CD14-positive monocyte (primary cell): Measurements from ENCODE around the gene KCNB1. TPM values are rescaled to one million over a fixed set of nuclear protein-coding genes. Genes with fewer than 3 reads are reported as not detected.

ENCODE experiments used
- DNase-seq, 3 donors: peaks; one replicate each; pipeline ENCODE4 v3.0.0-alpha.2; 2011 to 2022
- H2AFZ ChIP-seq: 2 replicates; pipeline ENCODE4 v1.6.0; 2012; ENCODE audit warnings: mild to moderate bottlenecking, low read depth, low read length, inconsistent platforms; ENCODE audit not compliant: insufficient read depth, poor library complexity, severe bottlenecking
- H3K27ac ChIP-seq, 2 donors: 1 replicate in 1 of 2; 2 replicates in 1 of 2; pipeline ENCODE4 v1.5.1; 2012 to 2013; ENCODE audit warnings: low read length in 2 of 2, control low read depth in 1 of 2, inconsistent platforms in 1 of 2, low read depth in 1 of 2, mild to moderate bottlenecking in 1 of 2
- H3K27me3 ChIP-seq, 2 donors: one replicate each; pipeline versions ENCODE4 v1.6.0 to v1.6.1; 2011 to 2013; ENCODE audit warnings: low read length in 2 of 2; ENCODE audit not compliant: control insufficient read depth in 2 of 2, insufficient read depth in 2 of 2
- H3K36me3 ChIP-seq, 2 donors: replicated peaks in 1 of 2; 1 replicate in 1 of 2; 2 replicates in 1 of 2; pipeline versions ENCODE4 v1.5.1 to v1.6.1; 2012 to 2013; ENCODE audit warnings: low read length in 2 of 2, control low read depth in 1 of 2, inconsistent platforms in 1 of 2, mild to moderate bottlenecking in 1 of 2; ENCODE audit not compliant: insufficient read depth in 2 of 2, control insufficient read depth in 1 of 2
- H3K4me1 ChIP-seq, 2 donors: 1 replicate in 1 of 2; 2 replicates in 1 of 2; pipeline versions ENCODE4 v1.5.1 to v1.6.1; 2012 to 2013; ENCODE audit warnings: low read length in 2 of 2, control low read depth in 1 of 2, inconsistent platforms in 1 of 2, mild to moderate bottlenecking in 1 of 2, moderate library complexity in 1 of 2; ENCODE audit not compliant: insufficient read depth in 2 of 2, control insufficient read depth in 1 of 2
- H3K4me2 ChIP-seq: replicated peaks from 2 replicates; pipeline ENCODE3; 2012; ENCODE audit warnings: low read length, moderate library complexity, mild to moderate bottlenecking; ENCODE audit not compliant: poor library complexity, severe bottlenecking; ENCODE audit errors: extremely low read depth
- H3K4me3 ChIP-seq, 3 experiments: fragments of 200-600 bp in 1 of 3; sonication (generic) in 1 of 3; replicated peaks in 1 of 3; 1 replicate in 2 of 3; 2 replicates in 1 of 3; pipeline ENCODE4 v1.5.1; 2011 to 2013; ENCODE audit warnings: low read length in 3 of 3, mild to moderate bottlenecking in 3 of 3, control low read depth in 2 of 3, low read depth in 2 of 3, inconsistent platforms in 1 of 3, moderate library complexity in 1 of 3
- H3K79me2 ChIP-seq: 2 replicates; pipeline ENCODE4 v1.6.0; 2012; ENCODE audit warnings: mild to moderate bottlenecking, control low read depth, inconsistent platforms, low read length, moderate library complexity; ENCODE audit not compliant: insufficient read depth
- H3K9ac ChIP-seq: 2 replicates; pipeline ENCODE4 v1.6.0; 2017; ENCODE audit warnings: low read length, mild to moderate bottlenecking; ENCODE audit not compliant: insufficient read depth, poor library complexity, severe bottlenecking
- H3K9me3 ChIP-seq, 2 donors: replicated peaks in 1 of 2; 1 replicate in 1 of 2; 2 replicates in 1 of 2; pipeline versions ENCODE4 v1.5.1 to v1.6.1; 2012 to 2013; ENCODE audit warnings: low read length in 2 of 2, control low read depth in 1 of 2; ENCODE audit not compliant: control insufficient read depth in 1 of 2, insufficient read depth in 1 of 2
- H4K20me1 ChIP-seq: 2 replicates; pipeline ENCODE4 v1.6.0; 2012; ENCODE audit warnings: mild to moderate bottlenecking, low read length, control low read depth, moderate library complexity; ENCODE audit not compliant: insufficient read depth
- H3K27ac Mint-ChIP-seq, 7 donors: one replicate each; pipeline ENCODE4 v1.8.0; 2020; ENCODE audit warnings: mild to moderate bottlenecking in 7 of 7, mixed read lengths in 7 of 7, moderate library complexity in 6 of 7, inconsistent platforms in 2 of 7
- H3K27me3 Mint-ChIP-seq, 3 donors: one replicate each; pipeline ENCODE4 v1.8.0; 2021 to 2022; ENCODE audit warnings: low read depth in 3 of 3, mild to moderate bottlenecking in 3 of 3, mixed read lengths in 3 of 3, moderate library complexity in 3 of 3, inconsistent platforms in 1 of 3
- H3K36me3 Mint-ChIP-seq, 2 donors: one replicate each; pipeline ENCODE4 v1.8.0; 2020; ENCODE audit warnings: mixed read lengths in 2 of 2, inconsistent platforms in 1 of 2, mild to moderate bottlenecking in 1 of 2
- H3K4me1 Mint-ChIP-seq: one replicate; pipeline ENCODE4 v1.8.0; 2020; ENCODE audit warnings: mild to moderate bottlenecking, mixed read lengths
- H3K4me3 Mint-ChIP-seq, 2 donors: one replicate each; pipeline ENCODE4 v1.8.0; 2020; ENCODE audit warnings: mild to moderate bottlenecking in 2 of 2, mixed read lengths in 2 of 2, moderate library complexity in 1 of 2
- H3K9me3 Mint-ChIP-seq, 7 donors: one replicate each; pipeline ENCODE4 v1.8.0; 2020 to 2022; ENCODE audit warnings: mixed read lengths in 7 of 7, mild to moderate bottlenecking in 6 of 7, moderate library complexity in 6 of 7, inconsistent platforms in 2 of 7
- WGBS: methylation state at CpG from one replicate; pipeline ENCODE4 v1.1.5; 2013; ENCODE audit warnings: missing lambda C conversion rate; ENCODE audit not compliant: insufficient coverage; 5-methylcytosine and 5-hydroxymethylcytosine counted together
- intact Hi-C, 2 donors: fragments of 100-400 bp; cut with micrococcal nuclease; formaldehyde crosslinking; loops; one replicate each; pipeline versions ENCODE4 v1.15.0 to v1.15.1; 2023
- polyA plus RNA-seq, 3 donors: library from polyadenylated mRNA; depleted of rRNA in 1 of 3; unstranded in 2 of 3; stranded (reverse) in 1 of 3; fragments of 300-500 nt in 2 of 3; fragments of >200 nt in 1 of 3; fragmentation: Illumina TruSeq in 2 of 3; gene quantifications; 1 replicate in 2 of 3; 2 replicates in 1 of 3; pipeline ENCODE4 v1.2.3, GENCODE V29; 2012 to 2021
- TF ChIP-seq, protein P1 (sequence below): fragments of 200-600 bp; IDR thresholded peaks from one replicate; pipeline ENCODE4 v1.8.0; 2022; ENCODE audit warnings: antibody characterized with exemption, mild to moderate bottlenecking

KCNB1 gene
- polyA plus RNA-seq, 3 donors, result not detected

DNA sequence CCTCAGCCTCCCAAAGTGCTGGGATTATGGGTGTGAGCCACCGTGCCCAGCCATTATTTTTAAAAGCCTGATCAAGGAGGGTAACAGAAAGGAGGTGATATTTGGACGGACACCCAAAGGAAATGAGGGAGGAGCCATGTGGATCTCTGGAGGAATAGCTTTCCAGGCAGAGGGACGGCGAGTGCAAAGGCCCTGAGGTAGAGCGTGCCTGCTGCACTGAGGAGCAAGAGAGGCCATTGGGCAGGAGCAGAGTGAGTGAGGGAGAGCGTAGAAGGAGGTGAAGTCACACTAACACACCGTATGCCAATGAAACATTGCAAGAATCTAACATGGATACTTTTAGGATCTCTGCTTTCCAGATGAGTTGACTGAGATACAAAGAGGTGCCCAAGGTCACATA is 145.7 kb downstream of the KCNB1 start:
- H3K9me3 Mint-ChIP-seq, result no peaks in the 10 kb centered on the region
- H4K20me1 ChIP-seq, result no peaks in the 10 kb centered on the region
- no peak overlapping the region for H2AFZ ChIP-seq
- no peaks in the 10 kb centered on the region for H3K36me3 ChIP-seq
- no peak overlapping the region for H3K9ac ChIP-seq
- no peaks in the 10 kb centered on the region for H3K79me2 ChIP-seq
- H3K27ac Mint-ChIP-seq, result no peak overlapping the region
- no peak overlapping the region for H3K4me3 ChIP-seq
- H3K36me3 Mint-ChIP-seq, result no peaks in the 10 kb centered on the region
- H3K27ac ChIP-seq, result no peak overlapping the region
- H3K4me2 ChIP-seq, result no peak overlapping the region
- H3K4me1 Mint-ChIP-seq, result peaks cover 2% of the 10 kb centered on the region
- no peaks in the 10 kb centered on the region for H3K4me1 ChIP-seq
- TF ChIP-seq, protein P1, sequence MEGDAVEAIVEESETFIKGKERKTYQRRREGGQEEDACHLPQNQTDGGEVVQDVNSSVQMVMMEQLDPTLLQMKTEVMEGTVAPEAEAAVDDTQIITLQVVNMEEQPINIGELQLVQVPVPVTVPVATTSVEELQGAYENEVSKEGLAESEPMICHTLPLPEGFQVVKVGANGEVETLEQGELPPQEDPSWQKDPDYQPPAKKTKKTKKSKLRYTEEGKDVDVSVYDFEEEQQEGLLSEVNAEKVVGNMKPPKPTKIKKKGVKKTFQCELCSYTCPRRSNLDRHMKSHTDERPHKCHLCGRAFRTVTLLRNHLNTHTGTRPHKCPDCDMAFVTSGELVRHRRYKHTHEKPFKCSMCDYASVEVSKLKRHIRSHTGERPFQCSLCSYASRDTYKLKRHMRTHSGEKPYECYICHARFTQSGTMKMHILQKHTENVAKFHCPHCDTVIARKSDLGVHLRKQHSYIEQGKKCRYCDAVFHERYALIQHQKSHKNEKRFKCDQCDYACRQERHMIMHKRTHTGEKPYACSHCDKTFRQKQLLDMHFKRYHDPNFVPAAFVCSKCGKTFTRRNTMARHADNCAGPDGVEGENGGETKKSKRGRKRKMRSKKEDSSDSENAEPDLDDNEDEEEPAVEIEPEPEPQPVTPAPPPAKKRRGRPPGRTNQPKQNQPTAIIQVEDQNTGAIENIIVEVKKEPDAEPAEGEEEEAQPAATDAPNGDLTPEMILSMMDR, result no peak
- no peak for DNase-seq
- intact Hi-C loops, result loop anchor here in 1 of 2 donors (5.0 kb wide), 1 partner anchor 196 kb away; no protein-coding TSS in a partner anchor
- no peaks in the 10 kb centered on the region for H3K9me3 ChIP-seq
- no peaks in the 10 kb centered on the region for H3K27me3 ChIP-seq
- H3K27me3 Mint-ChIP-seq, result peaks cover 2 to 9% (median 6%) of the 10 kb centered on the region in 3 donors
- H3K4me3 Mint-ChIP-seq, result no peak overlapping the region
- 100% methylated on average over 5 of the region's 7 CpGs for WGBS

GRCh38 chr20:49335476-49335875 is 147.0 kb downstream of the KCNB1 start:
- no peak for DNase-seq
- Histone ChIP-seq H3K79me2 (no peaks in the 10 kb centered on the region), H3K9me3 (no peaks in the 10 kb centered on the region), H3K4me3 (no peak overlapping the region), H2AFZ (no peak overlapping the region), H3K36me3 (no peaks in the 10 kb centered on the region), H3K27ac (no peak overlapping the region), H3K9ac (no peak overlapping the region), H4K20me1 (no peaks in the 10 kb centered on the region), H3K4me1 (no peaks in the 10 kb centered on the region), H3K4me2 (no peak overlapping the region), H3K27me3 (no peaks in the 10 kb centered on the region)
- intact Hi-C loops, result loop anchor here in 1 of 2 donors (5.0 kb wide), 1 partner anchor 197 kb away; no protein-coding TSS in a partner anchor
- Mint-ChIP-seq H3K36me3 (no peaks in the 10 kb centered on the region), H3K4me3 (no peak overlapping the region), H3K27ac (no peak overlapping the region), H3K27me3 (peaks cover 3 to 9% (median 7%) of the 10 kb centered on the region in 3 donors), H3K4me1 (peaks cover 2% of the 10 kb centered on the region), H3K9me3 (no peaks in the 10 kb centered on the region)
- 98% methylated on average over 12 of the region's 12 CpGs for WGBS
- TF ChIP-seq, protein P1, result no peak
